Activated CD4-positive, alpha-beta memory T cell treated with anti-CD3 and anti-CD28 coated beads, Interleukin-2, amount 10 ng/mL, durations not matched to agents 7 days and 5 days (primary cell): ENCODE data around the gene EPB41. TPM values are rescaled to one million over a fixed set of nuclear protein-coding genes. Genes with fewer than 3 reads are reported as not detected.
"Not testable (repeated sequence)": the region's sequence is repeated elsewhere in the genome, so short reads cannot be mapped to it uniquely, and the experiment has no call there.

Experiments used
- CTCF ChIA-PET: fragments of 350-600 bp; sonication (Branson Sonifier 250); formaldehyde crosslinking; loops from one replicate; lab custom pipeline; 2021; ENCODE audit warnings: antibody characterized with exemption, inconsistent platforms; lab: Charles Lee
- POLR2A ChIA-PET: fragments of 350-600 bp; sonication (Branson Sonifier 250); formaldehyde crosslinking; loops from one replicate; lab custom pipeline; 2021; ENCODE audit warnings: antibody characterized with exemption; lab: Charles Lee
- DNase-seq: peaks from one replicate; pipeline ENCODE4 v3.0.0-alpha.2; 2020
- H3K27ac Mint-ChIP-seq: one replicate; pipeline ENCODE4 v1.8.0; 2021; ENCODE audit warnings: mild to moderate bottlenecking, mixed read lengths
- H3K27me3 Mint-ChIP-seq: one replicate; pipeline ENCODE4 v1.8.0; 2021; ENCODE audit warnings: mixed read lengths
- H3K36me3 Mint-ChIP-seq: one replicate; pipeline ENCODE4 v1.8.0; 2021; ENCODE audit warnings: low read depth, mixed read lengths
- H3K4me1 Mint-ChIP-seq: one replicate; pipeline ENCODE4 v1.8.0; 2021; ENCODE audit warnings: mixed read lengths
- H3K4me3 Mint-ChIP-seq: one replicate; pipeline ENCODE4 v1.8.0; 2021; ENCODE audit warnings: mild to moderate bottlenecking, mixed read lengths
- H3K9me3 Mint-ChIP-seq: one replicate; pipeline ENCODE4 v1.8.0; 2021; ENCODE audit warnings: mixed read lengths
- total RNA-seq, 2 experiments: library from RNA; stranded (reverse); gene quantifications; one replicate each; pipeline ENCODE4 v1.2.3, GENCODE V29; 2021

Gene EPB41
- total RNA-seq, 2 experiments from 2014 or later = 95.0 to 97.6 TPM

DNA sequence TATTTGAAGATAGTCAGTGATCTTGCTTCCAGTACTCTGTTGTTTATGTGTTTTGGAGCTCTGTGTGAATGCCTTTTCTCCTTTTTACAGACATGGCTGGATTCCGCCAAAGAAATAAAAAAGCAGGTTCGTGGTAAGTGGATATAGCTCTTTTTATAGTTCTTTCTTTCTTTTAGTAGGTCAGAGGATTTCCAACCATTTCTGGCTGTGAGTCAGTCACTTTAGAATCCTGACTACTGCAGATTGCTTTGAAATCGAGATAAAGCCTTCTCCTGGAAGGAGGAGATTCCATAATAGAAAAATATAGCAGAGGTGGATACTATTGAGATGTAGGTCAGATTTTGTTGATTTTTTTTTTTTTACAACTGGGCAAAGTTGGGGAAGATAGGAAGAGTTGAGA, 97.4 kb downstream of the EPB41 start:
- H3K4me3 Mint-ChIP-seq = no peak overlapping the region
- H3K4me1 Mint-ChIP-seq = no peaks in the 10 kb centered on the region
- ChIA-PET CTCF (no interaction called here), POLR2A (no interaction called here)
- DNase-seq = no peak
- H3K9me3 Mint-ChIP-seq = no peaks in the 10 kb centered on the region
- H3K27me3 Mint-ChIP-seq = no peaks in the 10 kb centered on the region
- no peak overlapping the region for H3K27ac Mint-ChIP-seq
- H3K36me3 Mint-ChIP-seq = peaks cover 10% of the 10 kb centered on the region

DNA sequence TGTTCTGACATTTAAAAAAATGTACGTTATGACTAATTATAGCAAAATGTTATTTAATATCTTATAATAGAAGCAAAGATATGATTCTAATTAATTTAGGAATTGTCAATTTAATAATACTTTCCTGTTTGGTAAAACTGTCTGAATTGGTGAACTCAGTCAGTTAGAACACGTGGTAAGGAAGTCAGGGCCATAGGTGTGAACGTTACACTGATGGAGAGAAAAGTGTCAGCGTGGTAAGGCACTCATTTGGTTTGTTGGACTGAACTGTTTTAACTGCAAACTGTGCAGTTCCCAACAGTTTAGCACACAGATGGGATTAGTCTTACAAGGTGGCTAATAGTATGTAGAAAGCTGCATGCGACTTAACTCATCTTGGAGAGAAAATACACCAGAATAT, 102.9 kb downstream of the EPB41 start:
- Mint-ChIP-seq H3K36me3 (peaks cover 8% of the 10 kb centered on the region), H3K9me3 (no peaks in the 10 kb centered on the region), H3K4me1 (no peaks in the 10 kb centered on the region), H3K27ac (no peak overlapping the region), H3K27me3 (no peaks in the 10 kb centered on the region), H3K4me3 (no peak overlapping the region)
- no peak for DNase-seq
- ChIA-PET POLR2A (no interaction called here), CTCF (no interaction called here)

DNA sequence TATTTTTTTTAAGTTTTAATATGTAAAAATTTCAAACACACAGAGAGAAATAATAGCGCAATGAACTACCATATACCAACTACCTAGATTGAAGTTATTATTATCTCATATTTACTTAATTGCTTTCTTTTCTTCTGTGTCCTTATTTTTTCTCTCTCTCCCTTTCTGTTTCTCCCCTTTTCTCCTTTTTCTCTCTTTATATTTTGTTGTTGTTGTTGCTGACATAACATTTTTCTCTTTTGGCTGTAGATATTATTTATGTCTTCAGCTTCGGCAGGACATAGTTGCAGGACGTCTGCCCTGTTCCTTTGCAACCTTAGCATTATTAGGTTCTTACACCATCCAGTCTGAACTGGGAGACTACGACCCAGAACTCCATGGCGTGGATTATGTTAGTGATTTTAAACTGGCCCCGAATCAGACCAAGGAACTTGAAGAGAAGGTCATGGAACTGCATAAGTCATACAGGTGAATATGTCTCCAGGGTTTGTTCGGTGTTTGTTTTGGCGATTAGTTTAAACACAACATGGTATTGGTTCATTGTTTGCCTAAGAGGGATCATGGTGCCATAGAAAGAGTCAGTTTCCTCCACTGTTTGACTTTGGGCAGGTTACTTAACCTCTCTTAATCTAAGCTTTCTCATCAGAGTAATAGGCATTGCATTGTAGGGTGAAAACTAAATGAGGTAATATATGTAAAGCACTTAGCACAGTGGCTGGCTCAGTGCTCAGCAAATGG, 103.8 kb downstream of the EPB41 start:
- H3K4me1 Mint-ChIP-seq = no peaks in the 10 kb centered on the region
- no peak overlapping the region for H3K27ac Mint-ChIP-seq
- no peaks in the 10 kb centered on the region for H3K27me3 Mint-ChIP-seq
- H3K36me3 Mint-ChIP-seq = peaks cover 8% of the 10 kb centered on the region
- ChIA-PET POLR2A (interaction anchor here (1.5 kb wide), 1 partner anchor 15 kb away, joined by 4 read pairs; no protein-coding TSS in a partner anchor), CTCF (no interaction called here)
- no peaks in the 10 kb centered on the region for H3K9me3 Mint-ChIP-seq
- H3K4me3 Mint-ChIP-seq = no peak overlapping the region
- no peak for DNase-seq

DNA sequence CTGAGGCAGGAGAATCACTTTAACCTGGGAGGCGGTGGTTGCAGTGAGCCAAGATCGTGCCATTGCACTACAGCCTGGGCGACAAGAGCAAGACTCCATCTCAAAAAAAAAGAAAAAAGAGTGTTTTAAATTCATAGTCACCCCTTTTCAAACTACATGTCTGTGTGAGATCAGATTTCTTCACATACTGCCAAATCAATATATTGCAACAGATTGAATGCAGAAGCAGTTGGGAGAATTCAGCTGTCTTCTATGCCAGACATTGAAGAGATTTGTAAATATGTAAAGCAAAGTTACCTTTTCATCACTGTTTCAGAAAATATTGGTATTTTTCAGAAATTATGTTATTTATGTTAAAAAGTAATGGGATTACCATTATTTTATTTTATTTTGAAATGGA, 108.3 kb downstream of the EPB41 start:
- Mint-ChIP-seq H3K4me1 (no peaks in the 10 kb centered on the region), H3K9me3 (no peaks in the 10 kb centered on the region), H3K36me3 (peaks cover 8% of the 10 kb centered on the region), H3K27me3 (no peaks in the 10 kb centered on the region), H3K27ac (no peak overlapping the region), H3K4me3 (no peak overlapping the region)
- DNase-seq = no peak
- ChIA-PET CTCF (no interaction called here), POLR2A (no interaction called here)

DNA sequence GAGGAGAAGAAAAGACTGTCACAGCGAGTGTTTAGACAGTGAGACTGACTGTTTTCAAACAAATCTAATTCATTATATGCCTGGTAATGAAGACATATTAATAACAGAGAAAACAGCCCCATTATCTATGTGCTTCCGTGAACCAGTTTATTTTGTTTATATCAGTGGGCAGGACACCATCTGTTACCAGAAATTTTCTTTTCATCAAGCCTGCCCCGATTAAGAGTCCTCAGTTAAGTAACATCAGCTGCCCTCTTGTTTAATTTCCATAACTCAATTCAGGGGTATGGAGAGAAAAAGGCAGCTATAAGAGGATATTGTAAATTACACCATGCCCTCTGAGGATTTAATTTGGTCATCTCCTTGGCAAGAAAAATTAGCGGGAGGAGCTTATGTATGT, 115.3 kb downstream of the EPB41 start:
- ChIA-PET CTCF (interaction anchor here (0.6 to 14.3 kb wide), 4 partner anchors 149 to 173 kb away, joined by 3 to 284 read pairs (median 5); no protein-coding TSS in a partner anchor), POLR2A (interaction anchor here (1.4 to 1.6 kb wide), 2 partner anchors 148 to 152 kb away, joined by 4 read pairs; partner anchors contain the start of gene SRSF4)
- H3K9me3 Mint-ChIP-seq = no peaks in the 10 kb centered on the region
- peaks cover 6% of the 10 kb centered on the region for H3K36me3 Mint-ChIP-seq
- no peak overlapping the region for H3K4me3 Mint-ChIP-seq
- no peaks in the 10 kb centered on the region for H3K4me1 Mint-ChIP-seq
- H3K27ac Mint-ChIP-seq = no peak overlapping the region
- no peaks in the 10 kb centered on the region for H3K27me3 Mint-ChIP-seq
- no peak for DNase-seq

DNA sequence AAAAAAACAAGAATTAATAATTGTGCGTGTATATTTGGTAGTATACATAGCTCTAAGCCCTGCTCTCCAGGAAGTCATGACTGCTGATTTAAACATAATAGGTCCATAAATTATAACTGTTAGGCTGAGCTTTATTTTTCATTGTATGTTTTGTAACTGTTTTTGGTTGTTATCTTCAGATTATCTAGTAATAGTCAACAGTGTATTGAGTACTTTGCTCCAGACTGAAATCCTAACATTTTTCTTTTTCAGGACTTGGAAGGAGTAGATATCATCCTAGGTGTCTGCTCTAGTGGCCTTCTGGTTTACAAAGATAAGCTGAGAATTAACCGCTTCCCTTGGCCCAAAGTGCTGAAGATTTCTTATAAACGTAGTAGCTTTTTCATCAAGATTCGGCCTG, 118.5 kb downstream of the EPB41 start:
- H3K36me3 Mint-ChIP-seq = peaks cover 12% of the 10 kb centered on the region
- H3K4me3 Mint-ChIP-seq = no peak overlapping the region
- POLR2A ChIA-PET = interaction anchor here (1.0 to 2.0 kb wide), 4 partner anchors 118 to 151 kb away, joined by 5 to 7 read pairs (median 6); no protein-coding TSS in a partner anchor
- DNase-seq = no peak
- H3K27me3 Mint-ChIP-seq = no peaks in the 10 kb centered on the region
- no peak overlapping the region for H3K27ac Mint-ChIP-seq
- H3K4me1 Mint-ChIP-seq = no peaks in the 10 kb centered on the region
- no peaks in the 10 kb centered on the region for H3K9me3 Mint-ChIP-seq
- CTCF ChIA-PET = interaction anchor here (0.8 to 14.3 kb wide), 11 partner anchors 11 to 248 kb away, joined by 3 to 284 read pairs (median 5); no protein-coding TSS in a partner anchor

DNA sequence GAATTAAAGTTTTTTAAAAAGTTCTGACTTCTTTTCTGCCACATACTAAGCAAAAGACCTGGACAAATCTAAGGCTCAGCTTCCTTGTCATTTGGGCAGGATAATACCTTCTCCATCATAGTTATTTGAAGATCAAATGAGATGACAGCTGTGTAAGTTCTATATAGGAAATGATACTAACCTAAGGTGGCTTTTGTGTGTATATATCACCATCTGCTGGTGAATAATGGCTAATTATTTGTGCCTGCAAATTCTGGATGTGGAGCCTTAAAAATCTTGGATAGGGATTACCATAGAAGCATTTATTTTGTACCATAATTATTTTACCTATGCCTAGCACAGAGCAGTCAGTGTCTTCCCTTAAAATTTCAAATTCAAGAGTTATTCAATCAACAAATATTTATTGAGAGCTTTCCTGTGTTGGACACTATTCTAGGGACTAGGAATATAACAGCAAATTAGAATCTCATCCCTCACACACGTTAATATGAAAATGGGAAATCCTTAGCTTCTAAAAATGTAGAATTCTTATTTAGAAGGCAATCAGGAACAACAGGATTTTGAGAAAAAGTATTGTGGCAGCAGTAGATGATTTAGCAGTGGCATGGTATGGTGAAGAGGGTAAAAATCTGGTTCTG, 119.6 kb downstream of the EPB41 start:
- H3K4me1 Mint-ChIP-seq = no peaks in the 10 kb centered on the region
- ChIA-PET POLR2A (interaction anchor here (0.8 to 2.0 kb wide), 5 partner anchors 119 to 152 kb away, joined by 3 to 7 read pairs (median 5); no protein-coding TSS in a partner anchor), CTCF (interaction anchor here (0.7 to 14.3 kb wide), 15 partner anchors 9 to 249 kb away, joined by 3 to 284 read pairs (median 5); partner anchors contain the start of gene SRSF4)
- H3K36me3 Mint-ChIP-seq = peaks cover 9% of the 10 kb centered on the region
- no peaks in the 10 kb centered on the region for H3K27me3 Mint-ChIP-seq
- H3K9me3 Mint-ChIP-seq = no peaks in the 10 kb centered on the region
- no peak overlapping the region for H3K4me3 Mint-ChIP-seq
- H3K27ac Mint-ChIP-seq = no peak overlapping the region
- no peak for DNase-seq

DNA sequence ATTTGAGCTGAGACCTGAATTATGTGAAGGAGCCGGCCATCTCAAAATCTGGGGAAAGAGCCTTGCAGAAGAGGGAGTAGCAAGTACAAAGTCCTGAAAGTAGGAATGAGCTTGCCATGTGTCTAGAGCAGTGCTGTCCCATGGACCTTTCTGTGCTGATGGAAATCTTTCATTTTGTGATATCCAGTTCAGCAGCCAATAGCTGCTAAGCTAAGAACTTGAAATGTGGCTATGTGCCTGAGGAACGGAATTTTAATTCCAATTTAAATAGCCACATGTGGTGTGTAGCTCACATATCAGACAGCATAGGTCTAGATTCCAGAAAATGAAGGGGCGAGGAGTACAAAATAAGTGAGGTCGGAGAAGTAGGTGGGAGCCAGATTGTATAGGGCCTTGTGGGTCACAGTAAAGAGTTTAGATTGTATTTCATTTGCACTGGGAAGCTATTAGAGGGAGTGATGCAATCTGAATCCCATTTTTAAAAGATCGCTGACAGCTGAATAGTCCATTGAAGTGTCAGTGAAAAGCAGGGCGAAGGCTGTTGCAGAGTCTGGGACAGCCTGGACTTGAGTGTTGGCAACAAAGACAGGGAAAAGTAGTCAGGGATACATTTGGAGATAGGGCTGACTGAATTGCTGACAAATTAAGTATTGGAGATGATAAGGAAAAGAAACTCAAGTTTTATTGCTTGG, 129.1 kb downstream of the EPB41 start:
- Mint-ChIP-seq H3K4me3 (no peak overlapping the region), H3K27me3 (no peaks in the 10 kb centered on the region), H3K9me3 (no peaks in the 10 kb centered on the region), H3K27ac (no peak overlapping the region), H3K36me3 (peaks cover 14% of the 10 kb centered on the region), H3K4me1 (no peaks in the 10 kb centered on the region)
- ChIA-PET POLR2A (interaction anchor here (0.5 to 1.1 kb wide), 2 partner anchors 71 to 402 kb away, joined by 3 read pairs; no protein-coding TSS in a partner anchor), CTCF (interaction anchor here (1.0 kb wide), 1 partner anchor 10 kb away, joined by 5 read pairs; no protein-coding TSS in a partner anchor)
- DNase-seq = no peak

DNA sequence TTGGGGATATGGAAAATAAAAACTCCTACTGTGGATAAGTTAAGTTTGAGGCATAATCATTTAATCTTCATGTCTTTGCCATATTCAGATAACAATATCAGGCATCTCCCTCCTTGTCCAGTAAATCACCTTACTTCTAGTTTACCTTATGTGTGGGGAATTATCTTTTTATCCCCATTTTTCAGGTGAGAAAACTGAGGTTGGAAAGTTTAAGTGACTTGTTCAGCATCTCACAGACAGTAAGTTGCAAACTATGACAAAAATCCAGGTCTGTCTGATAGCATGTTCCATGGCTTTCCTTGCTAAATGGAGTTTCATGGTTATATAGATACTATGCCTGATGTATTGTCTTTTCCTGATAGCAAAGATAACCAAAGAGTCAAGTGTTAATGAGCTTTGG, 129.6 kb downstream of the EPB41 start:
- H3K27ac Mint-ChIP-seq = no peak overlapping the region
- POLR2A ChIA-PET = no interaction called here
- no peaks in the 10 kb centered on the region for H3K27me3 Mint-ChIP-seq

DNA sequence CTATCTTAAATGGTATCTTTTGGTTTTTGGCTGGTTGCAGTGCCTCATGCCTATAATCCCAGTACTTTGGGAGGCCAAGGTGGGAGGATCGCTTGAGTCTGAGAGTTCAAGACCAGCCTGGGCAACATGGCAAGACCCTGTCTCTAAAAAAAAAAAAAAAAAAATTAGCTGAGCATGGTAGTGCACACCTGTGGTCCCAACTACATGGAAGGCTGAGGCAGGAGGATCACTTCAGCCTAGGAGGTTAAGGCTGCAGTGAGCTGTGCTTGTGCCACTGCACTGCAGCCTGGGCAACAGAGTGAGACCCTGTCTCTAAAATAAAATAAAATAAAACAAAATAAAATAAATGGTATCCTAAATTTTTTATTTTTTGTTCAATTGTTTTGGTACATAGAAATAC, 131.3 kb downstream of the EPB41 start:
- H3K36me3 Mint-ChIP-seq, H3K4me1 Mint-ChIP-seq, POLR2A ChIA-PET, DNase-seq, H3K27me3 Mint-ChIP-seq, CTCF ChIA-PET, H3K4me3 Mint-ChIP-seq, H3K9me3 Mint-ChIP-seq, H3K27ac Mint-ChIP-seq: not testable (repeated sequence)

More for the DNA sequence above, 129.6 kb downstream of the EPB41 start:
- Mint-ChIP-seq H3K4me1 (no peaks in the 10 kb centered on the region), H3K9me3 (no peaks in the 10 kb centered on the region), H3K4me3 (no peak overlapping the region), H3K36me3 (peaks cover 14% of the 10 kb centered on the region)
- DNase-seq = no peak
- CTCF ChIA-PET = interaction anchor here (1.0 kb wide), 1 partner anchor 11 kb away, joined by 5 read pairs; no protein-coding TSS in a partner anchor

DNA sequence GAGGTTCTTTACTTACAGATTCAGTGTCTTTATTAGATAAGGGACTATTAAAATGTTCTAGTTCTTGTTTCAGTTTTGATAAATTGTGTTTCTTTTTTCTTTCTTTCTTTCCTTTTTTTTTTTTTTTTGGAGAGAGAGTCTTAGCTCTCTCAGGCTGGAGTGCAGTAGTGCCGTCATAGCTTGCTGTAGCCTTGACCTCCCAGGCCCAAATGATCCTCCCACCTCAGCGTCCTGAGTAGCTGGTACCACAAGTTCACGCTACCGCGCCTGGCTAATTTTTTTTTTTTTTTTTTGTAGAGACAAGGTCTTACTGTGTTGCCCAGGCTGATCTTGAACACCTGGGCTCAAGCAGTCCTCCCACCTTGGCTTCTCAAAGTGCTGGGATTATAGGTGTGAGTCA, 132.8 kb downstream of the EPB41 start:
- CTCF ChIA-PET = interaction anchor here (0.7 kb wide), 2 partner anchors 84 to 703 kb away, joined by 3 to 4 read pairs; no protein-coding TSS in a partner anchor
- H3K27ac Mint-ChIP-seq = no peak overlapping the region
- H3K4me1 Mint-ChIP-seq = no peaks in the 10 kb centered on the region
- POLR2A ChIA-PET = no interaction called here
- H3K27me3 Mint-ChIP-seq = no peaks in the 10 kb centered on the region
- no peak overlapping the region for H3K4me3 Mint-ChIP-seq
- peaks cover 6% of the 10 kb centered on the region for H3K36me3 Mint-ChIP-seq
- H3K9me3 Mint-ChIP-seq = no peaks in the 10 kb centered on the region
- DNase-seq = no peak

DNA sequence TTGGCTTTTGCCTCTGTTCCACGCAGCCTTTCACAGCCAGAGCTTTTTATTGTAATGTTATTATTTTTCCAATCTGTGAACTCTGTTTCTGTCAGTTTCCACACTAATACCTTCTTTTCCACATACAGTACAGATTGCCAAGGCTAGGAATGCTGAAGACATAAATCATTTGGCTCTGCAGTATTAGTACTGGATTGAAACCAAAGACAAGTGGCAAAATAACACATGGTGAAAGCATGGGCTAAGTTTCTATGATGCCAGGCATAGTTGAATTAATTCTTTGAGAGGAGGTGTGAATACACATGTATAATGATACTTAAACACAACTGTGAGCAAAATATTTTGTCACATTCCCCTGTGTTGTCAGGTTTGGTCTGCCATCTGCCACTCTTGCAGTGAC, 135.8 kb downstream of the EPB41 start:
- H3K36me3 Mint-ChIP-seq = peaks cover 4% of the 10 kb centered on the region
- ChIA-PET POLR2A (no interaction called here), CTCF (interaction anchor here (0.7 to 1.8 kb wide), 3 partner anchors 152 to 208 kb away, joined by 4 to 7 read pairs (median 6); no protein-coding TSS in a partner anchor)
- H3K27ac Mint-ChIP-seq = no peak overlapping the region
- no peak for DNase-seq
- no peaks in the 10 kb centered on the region for H3K9me3 Mint-ChIP-seq
- H3K27me3 Mint-ChIP-seq = no peaks in the 10 kb centered on the region
- H3K4me1 Mint-ChIP-seq = no peaks in the 10 kb centered on the region
- no peak overlapping the region for H3K4me3 Mint-ChIP-seq
